Karpas-422 (cell line): Measurements from ENCODE around the gene KIF5B. TPM values are rescaled to one million over a fixed set of nuclear protein-coding genes. Genes with fewer than 3 reads are reported as not detected.
A peak's percentile ranks its signal among the peaks of the same experiment; 100 is the strongest.

Experiments
- DNase-seq: peaks from one replicate; pipeline ENCODE4 v3.0.0-alpha.2; 2015
- H2AFZ ChIP-seq: fragments of 200-600 bp; sonication (generic); 2 replicates; pipeline ENCODE4 v1.6.1; 2014; ENCODE audit warnings: antibody characterized with exemption, low read length, mixed read lengths
- H3K27ac ChIP-seq: fragments of 200-600 bp; sonication (generic); 2 replicates; pipeline ENCODE4 v1.5.1; 2014; ENCODE audit warnings: mild to moderate bottlenecking, low read length, moderate library complexity
- H3K27me3 ChIP-seq: fragments of 200-600 bp; sonication (generic); 2 replicates; pipeline ENCODE4 v1.6.1; 2014; ENCODE audit warnings: low read length, mixed read lengths
- H3K36me3 ChIP-seq: fragments of 200-600 bp; sonication (generic); 2 replicates; pipeline ENCODE4 v1.6.1; 2014; ENCODE audit warnings: low read length, mixed read lengths; ENCODE audit not compliant: insufficient read depth
- H3K4me1 ChIP-seq: fragments of 200-600 bp; sonication (generic); 2 replicates; pipeline ENCODE4 v1.6.1; 2014; ENCODE audit warnings: mild to moderate bottlenecking, low read length, mixed read lengths
- H3K4me2 ChIP-seq: fragments of 200-600 bp; sonication (generic); 2 replicates; pipeline ENCODE4 v1.6.1; 2014; ENCODE audit warnings: low read length, low read depth, mild to moderate bottlenecking; ENCODE audit not compliant: poor library complexity, severe bottlenecking
- H3K4me3 ChIP-seq: fragments of 200-600 bp; sonication (generic); 2 replicates; pipeline ENCODE4 v1.5.1; 2014; ENCODE audit warnings: mild to moderate bottlenecking, antibody characterized with exemption, low read length, mixed read lengths
- H3K79me2 ChIP-seq: fragments of 200-600 bp; sonication (generic); 2 replicates; pipeline ENCODE4 v1.6.1; 2014; ENCODE audit warnings: mild to moderate bottlenecking, low read length, mixed read lengths
- H3K9ac ChIP-seq: fragments of 200-600 bp; sonication (generic); 2 replicates; pipeline ENCODE4 v1.6.0; 2014; ENCODE audit warnings: low read length
- H3K9me2 ChIP-seq: fragments of 200-600 bp; sonication (generic), shearing (Covaris generic); replicated peaks from 2 replicates; pipeline ENCODE4 v1.6.0; 2014; ENCODE audit warnings: mild to moderate bottlenecking, low read length, moderate library complexity; ENCODE audit not compliant: insufficient read depth
- H3K9me3 ChIP-seq: fragments of 300-700, 200-600 bp; sonication (generic); 2 replicates; pipeline ENCODE4 v1.6.1; 2014; ENCODE audit warnings: low read length, mixed read lengths
- H4K20me1 ChIP-seq: fragments of 200-600 bp; sonication (generic); 2 replicates; pipeline ENCODE4 v1.6.1; 2014; ENCODE audit warnings: mild to moderate bottlenecking, antibody characterized with exemption, low read length, low read depth; ENCODE audit not compliant: insufficient read depth
- total RNA-seq: library from RNA; depleted of rRNA; stranded (reverse); fragments of >200 nt; shearing (Covaris generic); gene quantifications from 2 replicates; pipeline ENCODE4 v1.2.3, GENCODE V29; 2014; ENCODE audit warnings: low replicate concordance

Gene KIF5B
- total RNA-seq, 1 experiment from 2014 or later: 41.9 TPM

DNA sequence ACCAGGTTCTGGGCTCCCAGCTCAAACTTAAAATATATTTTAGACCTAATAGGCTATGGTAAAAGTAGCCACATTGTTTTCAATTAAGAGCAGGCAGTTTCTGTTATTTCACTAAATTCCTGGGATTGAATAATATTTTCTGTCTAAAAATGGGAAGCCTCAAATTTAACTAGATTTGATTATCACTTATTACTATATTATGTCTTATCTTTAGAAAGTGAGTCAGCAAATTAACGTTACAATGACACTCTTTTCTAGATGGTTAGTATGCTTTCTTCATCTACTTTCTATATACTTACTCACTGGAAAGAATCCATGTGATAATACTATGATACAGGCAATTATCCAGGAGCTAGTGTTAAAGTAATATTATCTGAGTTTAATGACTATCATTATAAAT, 27.5 kb downstream of the KIF5B start:
- H3K27ac ChIP-seq: no peak overlapping the region
- H3K79me2 ChIP-seq: peaks cover 75% of the 10 kb centered on the region
- no peak overlapping the region for H3K4me2 ChIP-seq
- H3K4me3 ChIP-seq: no peak overlapping the region
- no peaks in the 10 kb centered on the region for H3K9me3 ChIP-seq
- peaks cover 11% of the 10 kb centered on the region; the same call in 1 of the 2 replicates for H4K20me1 ChIP-seq
- no peak for DNase-seq
- 0 out of 2 replicates have a peak, but pooled peaks cover under 1% of the 10 kb centered on the region for H3K4me1 ChIP-seq
- H3K36me3 ChIP-seq: peaks cover 70% of the 10 kb centered on the region
- H2AFZ ChIP-seq: no peak overlapping the region
- H3K9ac ChIP-seq: no peak overlapping the region
- H3K27me3 ChIP-seq: no peaks in the 10 kb centered on the region
- no peaks in the 10 kb centered on the region for H3K9me2 ChIP-seq

DNA sequence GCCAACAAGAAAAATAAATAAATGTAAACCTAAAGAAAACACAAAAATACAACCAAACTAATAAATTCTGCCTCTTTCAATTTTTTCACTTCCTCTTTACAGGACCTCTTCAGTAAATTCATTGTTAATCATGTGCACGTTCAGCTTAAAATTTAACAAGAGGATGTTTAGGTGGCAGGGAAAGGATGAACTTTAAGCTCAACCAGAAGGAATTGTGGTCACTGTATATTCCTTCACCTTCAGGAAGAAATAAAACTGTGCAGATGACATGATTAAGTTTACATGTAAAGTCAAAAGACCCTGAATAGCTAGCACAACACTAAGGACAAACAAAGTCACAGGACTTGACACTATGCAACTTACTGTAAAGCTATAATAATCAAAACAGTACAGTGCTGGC, 33.0 kb downstream of the KIF5B start:
- H3K27ac ChIP-seq: no peak overlapping the region
- no peaks in the 10 kb centered on the region for H3K27me3 ChIP-seq
- no peaks in the 10 kb centered on the region for H3K9me3 ChIP-seq
- H3K4me3 ChIP-seq: no peak overlapping the region
- no peak for DNase-seq
- 0 out of 2 replicates have a peak, but pooled peaks cover 4% of the 10 kb centered on the region for H3K4me1 ChIP-seq
- H3K9ac ChIP-seq: no peak overlapping the region
- peaks cover 72% of the 10 kb centered on the region; the same call in 1 of the 2 replicates for H3K36me3 ChIP-seq
- H3K9me2 ChIP-seq: no peaks in the 10 kb centered on the region
- no peak overlapping the region for H3K4me2 ChIP-seq
- peaks cover 48% of the 10 kb centered on the region for H3K79me2 ChIP-seq
- H2AFZ ChIP-seq: no peak overlapping the region
- H4K20me1 ChIP-seq: peaks cover 5% of the 10 kb centered on the region; the same call in 1 of the 2 replicates

- Histone ChIP-seq H3K4me1 (peaks cover 7% of the 10 kb centered on the region), H3K9ac (no peak overlapping the region), H3K9me3 (no peaks in the 10 kb centered on the region), H2AFZ (no peak overlapping the region), H3K27me3 (no peaks in the 10 kb centered on the region), H3K79me2 (peaks cover 11% of the 10 kb centered on the region; the same call in 1 of the 2 replicates), H3K4me3 (no peak overlapping the region), H4K20me1 (no peaks in the 10 kb centered on the region), H3K36me3 (peaks cover 74% of the 10 kb centered on the region), H3K9me2 (no peaks in the 10 kb centered on the region), H3K4me2 (no peak overlapping the region), H3K27ac (no peak overlapping the region)
- no peak for DNase-seq
Measured at GRCh38 chr10:32017044-32017443, 39.2 kb downstream of the KIF5B start.

GRCh38 chr10:32015386-32015785, 40.8 kb downstream of the KIF5B start:
- Histone ChIP-seq H4K20me1 (no peaks in the 10 kb centered on the region), H3K36me3 (peaks cover 75% of the 10 kb centered on the region), H3K27me3 (no peaks in the 10 kb centered on the region), H3K9ac (no peak overlapping the region), H3K4me1 (peaks cover 9% of the 10 kb centered on the region), H2AFZ (no peak overlapping the region), H3K4me2 (no peak overlapping the region), H3K79me2 (peaks cover 10% of the 10 kb centered on the region; the same call in 1 of the 2 replicates), H3K4me3 (no peak overlapping the region), H3K9me3 (no peaks in the 10 kb centered on the region), H3K9me2 (no peaks in the 10 kb centered on the region), H3K27ac (no peak overlapping the region)
- DNase-seq: no peak

GRCh38 chr10:32007026-32007425, 49.2 kb downstream of the KIF5B start:
- Histone ChIP-seq H3K36me3 (peaks cover 35% of the 10 kb centered on the region), H3K4me3 (no peak overlapping the region), H3K9me3 (no peaks in the 10 kb centered on the region), H4K20me1 (peaks cover 10% of the 10 kb centered on the region), H3K4me1 (peaks cover 2% of the 10 kb centered on the region), H3K27me3 (no peaks in the 10 kb centered on the region), H2AFZ (no peak overlapping the region), H3K4me2 (no peak overlapping the region), H3K9ac (no peak overlapping the region), H3K9me2 (no peaks in the 10 kb centered on the region), H3K79me2 (no peaks in the 10 kb centered on the region), H3K27ac (no peak overlapping the region)
- DNase-seq: no peak

DNA sequence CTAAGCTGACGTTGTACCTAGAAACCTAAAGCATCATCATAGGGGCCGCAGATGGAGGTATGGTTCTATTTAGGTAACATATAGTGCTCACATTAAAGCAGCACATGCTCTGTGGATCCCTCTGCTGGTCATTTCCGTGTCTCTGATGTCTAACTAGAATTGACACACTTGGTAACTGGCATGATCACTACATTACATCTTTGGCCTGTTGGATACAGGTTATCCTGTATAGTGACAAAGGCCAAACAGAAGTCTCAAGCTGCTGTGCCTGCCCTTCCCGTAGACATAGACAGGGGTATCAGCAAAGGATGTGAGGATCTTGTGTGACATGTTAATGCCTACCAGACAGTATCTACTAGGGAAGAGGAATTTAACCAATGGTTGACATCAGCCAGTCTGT, 51.2 kb downstream of the KIF5B start:
- H3K79me2 ChIP-seq: no peaks in the 10 kb centered on the region
- H3K36me3 ChIP-seq: peaks cover 19% of the 10 kb centered on the region
- DNase-seq: peak; percentile 78

DNA sequence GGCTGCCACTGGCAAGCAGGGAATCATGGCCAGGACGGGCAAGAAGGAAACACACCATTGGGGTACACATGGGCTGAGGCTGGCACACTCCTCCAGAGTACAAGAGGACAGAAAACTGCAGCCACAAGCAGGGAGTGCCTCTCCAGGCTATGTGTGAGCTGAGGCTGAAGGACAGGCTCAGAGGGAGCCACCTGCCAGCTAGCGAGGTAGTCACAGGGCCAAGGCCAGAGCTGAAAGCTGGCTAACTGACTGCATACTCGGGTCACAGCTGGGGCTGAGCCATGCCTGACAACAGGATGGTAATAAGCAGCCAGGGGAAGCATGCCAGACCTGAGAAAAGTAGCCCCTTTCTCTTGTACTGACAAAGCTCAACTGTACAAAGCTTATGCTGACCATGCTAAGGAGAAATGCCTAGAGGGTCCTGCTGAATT, 52.0 kb downstream of the KIF5B start:
- no peak for DNase-seq
- Histone ChIP-seq H3K4me2 (no peak overlapping the region), H4K20me1 (peaks cover 13% of the 10 kb centered on the region), H3K4me3 (no peak overlapping the region), H3K4me1 (no peaks in the 10 kb centered on the region), H2AFZ (no peak overlapping the region), H3K9ac (no peak overlapping the region), H3K79me2 (no peaks in the 10 kb centered on the region), H3K9me3 (no peaks in the 10 kb centered on the region), H3K27me3 (no peaks in the 10 kb centered on the region), H3K27ac (no peak overlapping the region), H3K36me3 (peaks cover 13% of the 10 kb centered on the region; the same call in 1 of the 2 replicates), H3K9me2 (no peaks in the 10 kb centered on the region)

More for the DNA sequence above, 51.2 kb downstream of the KIF5B start:
- H3K4me2 ChIP-seq: no peak overlapping the region
- no peaks in the 10 kb centered on the region for H3K4me1 ChIP-seq
- no peak overlapping the region for H2AFZ ChIP-seq
- no peak overlapping the region for H3K9ac ChIP-seq
- H3K9me3 ChIP-seq: no peaks in the 10 kb centered on the region
- H3K4me3 ChIP-seq: no peak overlapping the region
- peaks cover 10% of the 10 kb centered on the region for H4K20me1 ChIP-seq
- H3K27ac ChIP-seq: no peak overlapping the region
- H3K27me3 ChIP-seq: no peaks in the 10 kb centered on the region
- H3K9me2 ChIP-seq: no peaks in the 10 kb centered on the region

GRCh38 chr10:32002531-32002930, 53.7 kb downstream of the KIF5B start:
- Histone ChIP-seq H2AFZ (no peak overlapping the region), H3K9ac (no peak overlapping the region), H3K79me2 (no peaks in the 10 kb centered on the region), H3K27ac (no peak overlapping the region), H3K4me3 (no peak overlapping the region), H3K36me3 (peaks cover 7% of the 10 kb centered on the region; the same call in 1 of the 2 replicates), H3K27me3 (no peaks in the 10 kb centered on the region), H3K9me3 (no peaks in the 10 kb centered on the region), H4K20me1 (peaks cover 13% of the 10 kb centered on the region), H3K4me2 (no peak overlapping the region), H3K9me2 (no peaks in the 10 kb centered on the region), H3K4me1 (no peaks in the 10 kb centered on the region)
- DNase-seq: no peak
